Uterus (tissue), 2 donors: ENCODE data around the gene RFXAP.

Source experiments
- CTCF ChIP-seq, 4 experiments: fragments of 200-600 bp in 2 of 4; fragments of 450-650 bp in 2 of 4; sonication (generic) in 2 of 4; IDR thresholded peaks; one replicate each; pipeline ENCODE4 v1.5.1; 2016 to 2019; ENCODE audit warnings: antibody characterized with exemption in 4 of 4, mild to moderate bottlenecking in 2 of 4, moderate library complexity in 1 of 4
- POLR2A ChIP-seq, 2 donors: fragments of 450-650 bp; IDR thresholded peaks; one replicate each; pipeline ENCODE4 v1.6.1; 2016; ENCODE audit warnings: antibody characterized with exemption in 2 of 2, mild to moderate bottlenecking in 1 of 2, moderate library complexity in 1 of 2

GRCh38 chr13:36804588-36804987 is 14.4 kb upstream of the RFXAP start:
- TF ChIP-seq POLR2A (IDR thresholded peaks at IDR 0.05) (no peak), CTCF (IDR thresholded peaks at IDR 0.05) (no peak)
